ENCODE data around the gene ALK. TPM values are rescaled to one million over a fixed set of nuclear protein-coding genes. Genes with fewer than 3 reads are reported as not detected.

The ALK gene
- total and polyA plus RNA-seq, 10 of the 15 experiments (the other 5 are each of a cell fraction or from before 2014, with no cell fraction given): 0.11 TPM; not detected in 9

- no peak for TF ChIP-seq CUX1 (IDR thresholded peaks at IDR 0.05; ENCODE audit: insufficient replicate concordance, low read depth, low read length)
- no peak for TF ChIP-seq CBFB (IDR thresholded peaks at IDR 0.05; ENCODE audit: low read depth)
- no peak for TF ChIP-seq NFXL1 (IDR thresholded peaks at IDR 0.05; ENCODE audit: borderline replicate concordance)
- no peak for TF ChIP-seq SREBF2 (IDR thresholded peaks at IDR 0.05; ENCODE audit: low read length)
- TF ChIP-seq, protein P1, sequence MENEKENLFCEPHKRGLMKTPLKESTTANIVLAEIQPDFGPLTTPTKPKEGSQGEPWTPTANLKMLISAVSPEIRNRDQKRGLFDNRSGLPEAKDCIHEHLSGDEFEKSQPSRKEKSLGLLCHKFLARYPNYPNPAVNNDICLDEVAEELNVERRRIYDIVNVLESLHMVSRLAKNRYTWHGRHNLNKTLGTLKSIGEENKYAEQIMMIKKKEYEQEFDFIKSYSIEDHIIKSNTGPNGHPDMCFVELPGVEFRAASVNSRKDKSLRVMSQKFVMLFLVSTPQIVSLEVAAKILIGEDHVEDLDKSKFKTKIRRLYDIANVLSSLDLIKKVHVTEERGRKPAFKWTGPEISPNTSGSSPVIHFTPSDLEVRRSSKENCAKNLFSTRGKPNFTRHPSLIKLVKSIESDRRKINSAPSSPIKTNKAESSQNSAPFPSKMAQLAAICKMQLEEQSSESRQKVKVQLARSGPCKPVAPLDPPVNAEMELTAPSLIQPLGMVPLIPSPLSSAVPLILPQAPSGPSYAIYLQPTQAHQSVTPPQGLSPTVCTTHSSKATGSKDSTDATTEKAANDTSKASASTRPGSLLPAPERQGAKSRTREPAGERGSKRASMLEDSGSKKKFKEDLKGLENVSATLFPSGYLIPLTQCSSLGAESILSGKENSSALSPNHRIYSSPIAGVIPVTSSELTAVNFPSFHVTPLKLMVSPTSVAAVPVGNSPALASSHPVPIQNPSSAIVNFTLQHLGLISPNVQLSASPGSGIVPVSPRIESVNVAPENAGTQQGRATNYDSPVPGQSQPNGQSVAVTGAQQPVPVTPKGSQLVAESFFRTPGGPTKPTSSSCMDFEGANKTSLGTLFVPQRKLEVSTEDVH (IDR thresholded peaks at IDR 0.05; ENCODE audit: low read depth, partially characterized antibody): no peak
- TF ChIP-seq BCL3 (IDR thresholded peaks at IDR 0.05; ENCODE audit: borderline replicate concordance, insufficient read depth, low read depth, low read length, poor library complexity, severe bottlenecking): no peak
- TF ChIP-seq NR2F1 (conservative IDR thresholded peaks at IDR 0.05): no peak
- TF ChIP-seq MLLT1 (IDR thresholded peaks at IDR 0.05): no peak
- TF ChIP-seq LARP7 (IDR thresholded peaks at IDR 0.05): no peak
- no peak for TF ChIP-seq NFYB (IDR thresholded peaks at IDR 0.05; ENCODE audit: insufficient read depth, low read depth, low read length)
Observed at GRCh38 chr2:29509397-29509796, 412.0 kb downstream of the ALK start (continued).

All from GM12878 (cell line).